ENCODE results near the gene UBAC2. TPM values are rescaled to one million over a fixed set of nuclear protein-coding genes. Genes with fewer than 3 reads are reported as not detected.

The UBAC2 gene
- total RNA-seq, 1 donor, result 45.3 TPM

DNA sequence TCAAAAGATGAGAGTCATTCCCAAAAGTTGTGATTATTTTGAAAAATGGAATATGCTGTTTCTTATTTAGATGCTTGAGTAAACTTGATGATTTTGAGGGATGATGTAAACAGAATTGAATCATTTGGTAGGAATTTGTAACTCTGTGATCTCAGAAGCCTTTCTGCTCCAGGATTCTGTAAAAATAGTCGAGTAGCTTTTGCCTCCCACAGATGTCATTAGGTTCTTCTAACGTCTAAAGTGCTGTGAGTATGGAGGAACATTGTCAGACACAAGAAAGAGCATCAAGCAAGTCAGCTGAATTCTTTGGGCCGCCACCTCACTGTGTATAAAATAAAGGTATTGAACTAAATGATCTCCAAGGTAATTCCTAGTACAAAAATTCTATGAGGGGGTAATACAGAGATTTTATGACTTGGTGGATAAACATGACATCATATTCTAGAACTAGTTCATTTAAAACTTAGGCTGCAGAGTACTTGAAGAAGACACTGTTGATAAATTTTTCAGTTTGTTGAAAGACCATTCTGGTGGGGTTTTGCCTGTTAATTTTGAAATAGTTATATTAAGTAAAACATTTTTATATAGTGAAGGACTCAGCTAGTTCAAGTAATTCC is 107.9 kb downstream of the UBAC2 start:
- TF ChIP-seq, protein P1, sequence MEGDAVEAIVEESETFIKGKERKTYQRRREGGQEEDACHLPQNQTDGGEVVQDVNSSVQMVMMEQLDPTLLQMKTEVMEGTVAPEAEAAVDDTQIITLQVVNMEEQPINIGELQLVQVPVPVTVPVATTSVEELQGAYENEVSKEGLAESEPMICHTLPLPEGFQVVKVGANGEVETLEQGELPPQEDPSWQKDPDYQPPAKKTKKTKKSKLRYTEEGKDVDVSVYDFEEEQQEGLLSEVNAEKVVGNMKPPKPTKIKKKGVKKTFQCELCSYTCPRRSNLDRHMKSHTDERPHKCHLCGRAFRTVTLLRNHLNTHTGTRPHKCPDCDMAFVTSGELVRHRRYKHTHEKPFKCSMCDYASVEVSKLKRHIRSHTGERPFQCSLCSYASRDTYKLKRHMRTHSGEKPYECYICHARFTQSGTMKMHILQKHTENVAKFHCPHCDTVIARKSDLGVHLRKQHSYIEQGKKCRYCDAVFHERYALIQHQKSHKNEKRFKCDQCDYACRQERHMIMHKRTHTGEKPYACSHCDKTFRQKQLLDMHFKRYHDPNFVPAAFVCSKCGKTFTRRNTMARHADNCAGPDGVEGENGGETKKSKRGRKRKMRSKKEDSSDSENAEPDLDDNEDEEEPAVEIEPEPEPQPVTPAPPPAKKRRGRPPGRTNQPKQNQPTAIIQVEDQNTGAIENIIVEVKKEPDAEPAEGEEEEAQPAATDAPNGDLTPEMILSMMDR (IDR thresholded peaks at IDR 0.05; ENCODE audit: insufficient read depth, low read depth, low read length), result no peak
- H3K4me3 ChIP-seq (ENCODE audit: low read depth, low read length), result no peak overlapping the region
- DNase-seq (ENCODE audit: low read depth), result peak; percentile 88

DNA sequence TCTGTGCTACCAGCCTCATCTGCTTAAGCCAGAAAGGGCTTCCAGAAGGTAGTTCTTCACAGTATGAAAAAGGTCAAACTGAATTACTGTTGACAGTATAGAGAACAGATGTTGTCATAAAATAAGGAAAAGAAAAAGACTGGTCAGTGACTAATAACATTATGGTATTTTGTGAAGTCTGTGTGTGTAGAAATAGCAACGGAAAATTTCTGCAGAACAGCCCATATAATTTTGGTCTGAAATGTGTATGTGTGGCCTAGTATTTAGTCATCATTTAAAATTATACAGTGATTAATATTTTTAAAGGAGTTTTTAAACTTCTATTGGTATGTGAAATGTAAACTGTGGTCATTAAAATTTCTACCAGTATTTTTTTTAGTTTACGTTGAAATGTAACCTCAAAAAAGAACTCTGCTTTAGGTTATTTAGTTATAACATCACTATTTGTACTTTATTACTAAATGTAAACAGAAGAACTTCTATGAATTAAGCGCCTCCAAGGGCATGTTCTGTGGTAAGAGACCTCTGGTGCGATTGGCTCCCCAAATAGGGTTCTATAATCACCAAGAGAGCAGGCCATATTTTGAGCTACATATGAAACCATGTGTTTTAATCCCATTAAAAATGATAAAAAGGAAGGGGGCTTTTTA is 109.9 kb downstream of the UBAC2 start:
- peak; percentile 98 for DNase-seq (ENCODE audit: low read depth)
- no peak overlapping the region for H3K4me3 ChIP-seq (ENCODE audit: low read depth, low read length)
- TF ChIP-seq, protein P1 (IDR thresholded peaks at IDR 0.05; ENCODE audit: insufficient read depth, low read depth, low read length), result no peak

DNA sequence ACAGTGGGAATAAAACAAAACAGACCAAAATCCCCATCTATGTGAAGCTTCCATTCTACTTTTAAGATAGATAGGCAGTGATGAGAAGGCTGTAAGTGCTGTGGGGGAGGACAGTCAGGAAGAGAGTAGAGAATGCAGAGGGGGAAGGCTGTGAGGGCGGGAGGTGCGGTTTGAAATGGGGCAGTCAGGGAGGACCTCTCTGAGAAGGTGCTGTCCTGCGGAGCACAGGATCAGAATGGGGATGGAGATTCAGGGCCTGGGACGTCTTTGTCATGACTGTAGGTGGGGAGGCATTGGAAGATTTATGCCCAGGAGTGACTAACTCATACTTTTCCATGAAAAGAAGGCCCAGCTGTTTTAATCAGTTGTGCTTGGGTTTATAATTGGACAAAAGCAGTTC is 110.5 kb downstream of the UBAC2 start:
- no peak overlapping the region for H3K4me3 ChIP-seq (ENCODE audit: low read depth, low read length)
- peak; percentile 61 for DNase-seq (ENCODE audit: low read depth)
- TF ChIP-seq, protein P1 (IDR thresholded peaks at IDR 0.05; ENCODE audit: insufficient read depth, low read depth, low read length), result no peak

DNA sequence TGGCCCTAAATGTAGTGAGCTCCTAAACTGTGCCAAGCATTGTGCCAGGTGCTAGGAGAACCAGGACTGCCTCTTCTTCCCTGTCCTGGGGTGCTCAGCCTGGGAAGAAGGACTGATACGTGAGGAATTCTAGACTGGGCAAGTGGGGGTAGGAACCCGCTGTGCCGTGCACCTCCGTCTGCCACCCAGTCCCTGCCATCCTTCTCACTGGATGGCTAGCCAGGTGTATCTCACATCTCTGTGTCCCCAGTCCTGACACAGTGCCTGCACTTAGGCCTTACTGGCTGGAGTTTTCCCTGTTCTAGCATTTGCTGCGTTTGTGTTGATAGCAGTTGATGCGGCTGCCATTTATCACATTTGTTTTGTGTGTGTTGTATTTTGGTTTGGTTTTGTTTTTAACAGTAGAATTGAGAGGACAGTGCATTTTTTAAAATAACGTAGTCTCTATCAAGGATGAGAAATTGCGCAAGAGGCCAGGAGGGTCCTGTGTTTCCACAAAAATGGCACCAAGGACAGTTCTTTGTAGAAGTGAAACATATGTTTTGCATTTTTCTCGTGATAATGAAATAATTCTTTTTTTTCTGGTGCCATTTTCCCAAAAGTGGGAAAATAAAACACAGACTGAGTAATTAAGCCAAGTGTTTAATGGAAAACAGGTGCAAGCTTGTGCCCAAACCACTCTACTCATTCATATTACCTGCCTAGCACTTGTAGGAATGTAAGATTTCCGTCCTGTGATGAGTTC is 111.3 kb downstream of the UBAC2 start:
- TF ChIP-seq, protein P1 (IDR thresholded peaks at IDR 0.05; ENCODE audit: insufficient read depth, low read depth, low read length), result no peak
- peak; percentile 73 for DNase-seq (ENCODE audit: low read depth)

DNA sequence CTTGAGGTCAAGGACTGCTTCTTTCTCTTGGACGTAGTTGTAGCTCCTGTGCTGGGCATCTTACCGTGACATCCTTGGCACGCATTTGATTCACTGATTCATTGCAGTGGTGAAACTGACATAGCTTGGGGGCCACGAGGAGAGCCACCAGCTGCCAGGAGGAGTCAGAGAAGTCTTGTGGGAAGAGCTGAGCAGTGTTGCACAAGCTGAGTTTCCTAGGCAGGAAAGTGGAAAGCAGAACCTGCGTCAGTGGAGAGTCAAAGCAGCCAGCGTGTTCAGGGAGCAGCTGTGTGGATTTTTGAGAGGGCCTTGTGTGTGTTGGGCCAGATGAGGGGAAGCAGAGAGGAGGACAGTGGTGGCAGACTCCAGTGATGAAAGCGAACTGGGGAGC is 111.8 kb downstream of the UBAC2 start:
- DNase-seq (ENCODE audit: low read depth), result peak; percentile 99
- TF ChIP-seq, protein P1 (IDR thresholded peaks at IDR 0.05; ENCODE audit: insufficient read depth, low read depth, low read length), result no peak
- H3K4me3 ChIP-seq (ENCODE audit: low read depth, low read length), result no peak overlapping the region

More for the DNA sequence above, 111.3 kb downstream of the UBAC2 start:
- no peak overlapping the region for H3K4me3 ChIP-seq (ENCODE audit: low read depth, low read length)

DNA sequence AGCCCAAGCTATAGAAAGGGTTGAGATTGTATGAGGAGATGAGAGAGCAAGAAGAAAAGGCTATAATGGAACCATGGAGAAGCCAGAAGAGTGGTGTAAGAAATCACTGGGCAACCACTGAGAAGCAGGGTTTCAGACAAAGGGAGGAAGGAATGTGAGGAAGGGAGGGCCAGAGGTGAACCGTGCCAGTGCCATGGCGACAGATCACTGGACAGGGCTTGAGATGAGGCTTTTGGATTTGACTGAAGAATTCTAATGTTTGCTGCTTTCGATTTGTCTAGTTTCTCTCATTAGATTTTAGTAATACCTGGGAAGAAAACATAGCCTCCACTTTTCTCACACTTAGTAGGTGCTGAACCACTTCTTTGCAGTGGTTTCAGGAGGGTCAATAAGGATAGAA is 112.8 kb downstream of the UBAC2 start:
- no peak overlapping the region for H3K4me3 ChIP-seq (ENCODE audit: low read depth, low read length)
- TF ChIP-seq, protein P1 (IDR thresholded peaks at IDR 0.05; ENCODE audit: insufficient read depth, low read depth, low read length), result no peak
- no peak for DNase-seq (ENCODE audit: low read depth)

All from fibroblast of villous mesenchyme (primary cell).